ENCODE data around the gene CCNQ. TPM values are rescaled to one million over a fixed set of nuclear protein-coding genes. Genes with fewer than 3 reads are reported as not detected.

The CCNQ gene
- total and polyA plus RNA-seq, 2 donors (not counting 3 experiments of a cell fraction or from before 2014, with no cell fraction given), result 21.3 to 37.0 TPM

DNA sequence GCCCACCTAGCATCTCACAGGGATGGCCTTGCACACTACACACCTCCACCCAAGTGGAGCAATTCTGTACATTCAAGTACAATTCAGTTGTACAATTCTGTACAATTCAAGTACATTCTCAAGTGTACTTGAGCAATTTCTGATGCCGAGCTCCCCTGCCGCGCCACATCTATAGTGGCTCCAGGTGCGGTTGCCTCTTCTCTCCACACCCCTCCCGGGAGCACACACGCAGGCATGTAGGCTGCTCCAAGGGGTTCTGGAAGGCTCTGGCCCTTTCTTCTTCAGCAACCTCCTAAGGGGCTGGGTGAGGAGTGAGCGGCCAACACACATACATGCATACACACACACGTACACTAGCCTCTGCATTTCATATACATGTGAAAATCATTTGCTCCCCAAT lies 29.2 kb upstream of the CCNQ start:
- Histone ChIP-seq H3K27ac (ENCODE audit: insufficient read depth, low read depth, low read length) (no peak overlapping the region), H3K4me3 (replicated peaks in 1 of 3; ENCODE audit: insufficient read depth in 1 of 3, low read depth in 1 of 3, low read length in 3 of 3) (no peak overlapping the region), H3K9me1 (replicated peaks; ENCODE audit: control insufficient read depth, extremely low read depth, insufficient read depth, low read length) (no peaks in the 10 kb centered on the region), H3K36me3 (ENCODE audit: control insufficient read depth in 2 of 2, extremely low read depth in 1 of 2, insufficient read depth in 2 of 2, low read length in 2 of 2) (no peaks in the 10 kb centered on the region), H2AFZ (ENCODE audit: low read depth, low read length) (no peak overlapping the region), H3K27me3 (ENCODE audit: control insufficient read depth in 2 of 2, insufficient read depth in 2 of 2, low read length in 2 of 2) (peaks cover 0 to 1% of the 10 kb centered on the region in 2 experiments), H3K4me1 (ENCODE audit: control insufficient read depth, extremely low read depth, insufficient read depth, low read length) (no peaks in the 10 kb centered on the region), H3K9ac (replicated peaks; ENCODE audit: extremely low read depth, insufficient read depth, low read length) (no peak overlapping the region), H3K79me2 (ENCODE audit: control insufficient read depth, insufficient read depth, low read length) (no peaks in the 10 kb centered on the region), H3K4me2 (ENCODE audit: insufficient read depth, low read length) (no peak overlapping the region), H3K9me3 (replicated peaks; ENCODE audit: control insufficient read depth, insufficient read depth, low read length) (no peaks in the 10 kb centered on the region), H4K20me1 (replicated peaks; ENCODE audit: control insufficient read depth, extremely low read depth, insufficient read depth, low read length) (no peaks in the 10 kb centered on the region)
- ChIA-PET POLR2A (no interaction called here), CTCF (no interaction called here)
- FAIRE-seq (no peak), DNase-seq (ENCODE audit: low read depth, low spot score) (no peak)
- no TSS peak for BruUV-seq (replicated peaks)
- intact Hi-C loops (cut with micrococcal nuclease), result no loop called here
- TF ChIP-seq, protein P1, sequence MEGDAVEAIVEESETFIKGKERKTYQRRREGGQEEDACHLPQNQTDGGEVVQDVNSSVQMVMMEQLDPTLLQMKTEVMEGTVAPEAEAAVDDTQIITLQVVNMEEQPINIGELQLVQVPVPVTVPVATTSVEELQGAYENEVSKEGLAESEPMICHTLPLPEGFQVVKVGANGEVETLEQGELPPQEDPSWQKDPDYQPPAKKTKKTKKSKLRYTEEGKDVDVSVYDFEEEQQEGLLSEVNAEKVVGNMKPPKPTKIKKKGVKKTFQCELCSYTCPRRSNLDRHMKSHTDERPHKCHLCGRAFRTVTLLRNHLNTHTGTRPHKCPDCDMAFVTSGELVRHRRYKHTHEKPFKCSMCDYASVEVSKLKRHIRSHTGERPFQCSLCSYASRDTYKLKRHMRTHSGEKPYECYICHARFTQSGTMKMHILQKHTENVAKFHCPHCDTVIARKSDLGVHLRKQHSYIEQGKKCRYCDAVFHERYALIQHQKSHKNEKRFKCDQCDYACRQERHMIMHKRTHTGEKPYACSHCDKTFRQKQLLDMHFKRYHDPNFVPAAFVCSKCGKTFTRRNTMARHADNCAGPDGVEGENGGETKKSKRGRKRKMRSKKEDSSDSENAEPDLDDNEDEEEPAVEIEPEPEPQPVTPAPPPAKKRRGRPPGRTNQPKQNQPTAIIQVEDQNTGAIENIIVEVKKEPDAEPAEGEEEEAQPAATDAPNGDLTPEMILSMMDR (IDR thresholded peaks at IDR 0.05; ENCODE audit: extremely low read depth in 1 of 2, insufficient read depth in 1 of 2, low read depth in 1 of 2, low read length in 2 of 2), result no peak
- TF ChIP-seq MYC (IDR thresholded peaks at IDR 0.05; ENCODE audit: low read depth, low read length), result no peak
- no peak for TF ChIP-seq FOS (IDR thresholded peaks at IDR 0.05; ENCODE audit: borderline replicate concordance, insufficient read depth, low read length)
- TF ChIP-seq JUN (IDR thresholded peaks at IDR 0.05; ENCODE audit: borderline replicate concordance, insufficient read depth, insufficient read length, low read depth), result no peak
- TF ChIP-seq, protein P2, sequence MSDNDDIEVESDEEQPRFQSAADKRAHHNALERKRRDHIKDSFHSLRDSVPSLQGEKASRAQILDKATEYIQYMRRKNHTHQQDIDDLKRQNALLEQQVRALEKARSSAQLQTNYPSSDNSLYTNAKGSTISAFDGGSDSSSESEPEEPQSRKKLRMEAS (IDR thresholded peaks at IDR 0.05; ENCODE audit: insufficient read depth, insufficient read length), result no peak
- no peak for TF ChIP-seq EZH2 (IDR thresholded peaks at IDR 0.05; ENCODE audit: borderline replicate concordance, low read depth, low read length, severe bottlenecking)
- TF ChIP-seq POLR2A (IDR thresholded peaks at IDR 0.05; ENCODE audit: low read depth, low read length), result no peak
- dilution Hi-C loops (cut with MboI; ENCODE audit: extremely low pct_ligation_motif_present, low sequenced_read_pairs), result no loop called here
